NT2/D1 (cell line): Measurements from ENCODE around the gene DNAI1.

ENCODE experiments used
- SUZ12 ChIP-seq: IDR thresholded peaks from 2 replicates; pipeline ENCODE4 v1.6.1; 2011; ENCODE audit not compliant: insufficient read length, insufficient read depth; ENCODE audit errors: extremely low read depth
- ZNF274 ChIP-seq: IDR thresholded peaks from 2 replicates; pipeline ENCODE4 v1.6.1; 2011; ENCODE audit warnings: mild to moderate bottlenecking, low read depth, low read length

- TF ChIP-seq ZNF274 = no peak
- no peak for TF ChIP-seq SUZ12
Observed at GRCh38 chr9:34514816-34515215, 56.2 kb downstream of the DNAI1 start.
